Liver (tissue), 9 donors: Measurements from ENCODE around the gene DDX59. TPM values are rescaled to one million over a fixed set of nuclear protein-coding genes. Genes with fewer than 3 reads are reported as not detected.

Experiments used
- DNase-seq: peaks from one replicate; pipeline ENCODE4 v3.0.0-alpha.2; 2017; ENCODE audit warnings: low spot score
- H3K27ac ChIP-seq, 2 donors: one replicate each; pipeline ENCODE4 v1.7.0; 2013; ENCODE audit warnings: inconsistent platforms in 2 of 2, low read length in 2 of 2, control low read depth in 1 of 2, low read depth in 1 of 2, mild to moderate bottlenecking in 1 of 2
- H3K27me3 ChIP-seq, 4 donors: one replicate each; pipeline versions ENCODE4 v1.6.1 to v1.7.0; 2013; ENCODE audit warnings: low read length in 3 of 4, inconsistent platforms in 1 of 4, mild to moderate bottlenecking in 1 of 4, moderate library complexity in 1 of 4; ENCODE audit not compliant: control insufficient read depth in 4 of 4, insufficient read depth in 4 of 4
- H3K36me3 ChIP-seq, 4 donors: one replicate each; pipeline versions ENCODE4 v1.6.1 to v1.7.0; 2013; ENCODE audit warnings: low read length in 3 of 4, mild to moderate bottlenecking in 3 of 4, low read depth in 1 of 4, moderate library complexity in 1 of 4; ENCODE audit not compliant: control insufficient read depth in 4 of 4, insufficient read depth in 3 of 4
- H3K4me1 ChIP-seq, 4 donors: one replicate each; pipeline versions ENCODE4 v1.6.1 to v1.7.0; 2013; ENCODE audit warnings: low read length in 3 of 4, mild to moderate bottlenecking in 3 of 4, moderate library complexity in 1 of 4; ENCODE audit not compliant: control insufficient read depth in 4 of 4, insufficient read depth in 4 of 4
- H3K4me3 ChIP-seq, 3 donors: one replicate each; pipeline versions ENCODE4 v1.6.1 to v1.7.0; 2013; ENCODE audit warnings: low read length in 3 of 3, control low read depth in 1 of 3, low read depth in 1 of 3, mild to moderate bottlenecking in 1 of 3
- H3K9ac ChIP-seq, 2 donors: one replicate each; pipeline ENCODE4 v1.7.0; 2013; ENCODE audit warnings: low read length in 2 of 2, mild to moderate bottlenecking in 2 of 2, moderate library complexity in 2 of 2, control low read depth in 1 of 2, low read depth in 1 of 2
- H3K9me3 ChIP-seq, 4 donors: one replicate each; pipeline versions ENCODE4 v1.6.1 to v1.7.0; 2013; ENCODE audit warnings: low read length in 3 of 4; ENCODE audit not compliant: control insufficient read depth in 4 of 4
- ATF3 ChIP-seq: IDR thresholded peaks from 2 replicates; pipeline ENCODE4 v1.6.1; 2016; ENCODE audit warnings: antibody characterized with exemption
- CTCF ChIP-seq: fragments of 150-350 bp; IDR thresholded peaks from 2 replicates; pipeline ENCODE4 v1.5.1; 2017; ENCODE audit warnings: improper control_type of control experiment, low read depth, low read length; ENCODE audit not compliant: missing input control
- FOXA2 ChIP-seq: IDR thresholded peaks from 2 replicates; pipeline ENCODE4 v1.6.1; 2016; ENCODE audit warnings: antibody characterized with exemption
- GABPA ChIP-seq, 2 donors: IDR thresholded peaks in 1 of 2; conservative IDR thresholded peaks in 1 of 2; 2 replicates each; pipeline ENCODE4 v1.6.1; 2016; ENCODE audit warnings: antibody characterized with exemption in 2 of 2, mild to moderate bottlenecking in 1 of 2, moderate library complexity in 1 of 2
- HNF4A ChIP-seq, 2 donors: conservative IDR thresholded peaks; 2 replicates each; pipeline ENCODE4 v1.6.1; 2016; ENCODE audit warnings: antibody characterized with exemption in 2 of 2, mild to moderate bottlenecking in 2 of 2
- HNF4G ChIP-seq: IDR thresholded peaks from 2 replicates; pipeline ENCODE4 v1.6.1; 2016; ENCODE audit warnings: antibody characterized with exemption
- JUND ChIP-seq, 2 donors: IDR thresholded peaks; 2 replicates each; pipeline ENCODE4 v1.6.1; 2016; ENCODE audit warnings: antibody characterized with exemption in 2 of 2
- MAX ChIP-seq: IDR thresholded peaks from 2 replicates; pipeline ENCODE4 v1.6.1; 2016; ENCODE audit warnings: antibody characterized with exemption
- NR2F2 ChIP-seq: IDR thresholded peaks from 2 replicates; pipeline ENCODE4 v1.6.1; 2016; ENCODE audit warnings: antibody characterized with exemption
- SP1 ChIP-seq: IDR thresholded peaks from 2 replicates; pipeline ENCODE4 v1.6.1; 2018; ENCODE audit warnings: antibody characterized with exemption, mild to moderate bottlenecking
- TAF1 ChIP-seq: conservative IDR thresholded peaks from 2 replicates; pipeline ENCODE4 v1.6.1; 2016; ENCODE audit warnings: antibody characterized with exemption, mild to moderate bottlenecking
- WGBS: extraction: QIAGEN DNeasy Blood & Tissue Kit; methylation state at CpG from one replicate; pipeline ENCODE4 v1.1.7; 2013; 5-methylcytosine and 5-hydroxymethylcytosine counted together
- polyA plus RNA-seq, 2 donors: library from polyadenylated mRNA; stranded (reverse) in 1 of 2; unstranded in 1 of 2; fragments of 200-250 nt in 1 of 2; fragments of >200 nt in 1 of 2; fragmentation: Nextera tagmentation in 1 of 2; extraction: Ambion mirVana in 1 of 2; gene quantifications; one replicate each; pipeline versions ENCODE4 v1.2.1 to v1.2.3, GENCODE V29; 2013 to 2015
- total RNA-seq, 2 donors: library from RNA; depleted of rRNA; stranded (reverse); fragments of >200 nt; gene quantifications; one replicate each; pipeline ENCODE4 v1.2.3, GENCODE V29; 2014
- donor health status: healthy.
- donor health status: healthy.
- donor health status: healthy.
- donor health status: healthy.
- donor health status: healthy.

Gene DDX59
- total and polyA plus RNA-seq, 4 donors, result 5.8 to 12.1 (median 8.6) TPM

GRCh38 chr1:200659269-200659668 lies 10.4 kb downstream of the DDX59 start (continued):
- TF ChIP-seq MAX, result no peak

- TF ChIP-seq JUND (IDR thresholded peaks at IDR 0.05) (no peak), MAX (no peak), FOXA2 (no peak), HNF4G (no peak), TAF1 (no peak), GABPA (IDR thresholded peaks at IDR 0.05 in 1 of 2, conservative IDR thresholded peaks at IDR 0.05 in 1 of 2) (no peak), CTCF (no peak), NR2F2 (no peak), HNF4A (conservative IDR thresholded peaks at IDR 0.05) (no peak), ATF3 (no peak)
- H3K9ac ChIP-seq, result no peak overlapping the region
- H3K27ac ChIP-seq, result no peak overlapping the region
- WGBS, result 99% methylated on average over 4 of the region's 4 CpGs
- H3K27me3 ChIP-seq, result no peaks in the 10 kb centered on the region
- peaks cover 7 to 46% (median 21%) of the 10 kb centered on the region in 4 donors for H3K36me3 ChIP-seq
- H3K9me3 ChIP-seq, result no peaks in the 10 kb centered on the region
- H3K4me3 ChIP-seq, result no peak overlapping the region
- no peak for DNase-seq
- H3K4me1 ChIP-seq, result no peaks in the 10 kb centered on the region
Observed at GRCh38 chr1:200658037-200658818, 11.5 kb downstream of the DDX59 start.

- DNase-seq, result no peak
- no peak for TF ChIP-seq GABPA (IDR thresholded peaks at IDR 0.05 in 1 of 2, conservative IDR thresholded peaks at IDR 0.05 in 1 of 2)
- 97% methylated on average over 5 of the region's 5 CpGs for WGBS
- H3K9ac ChIP-seq, result no peak overlapping the region
- H3K27me3 ChIP-seq, result no peaks in the 10 kb centered on the region
- no peaks in the 10 kb centered on the region for H3K9me3 ChIP-seq
- H3K27ac ChIP-seq, result no peak overlapping the region
- no peak overlapping the region for H3K4me3 ChIP-seq
- H3K4me1 ChIP-seq, result no peaks in the 10 kb centered on the region
- peaks cover 4 to 32% (median 15%) of the 10 kb centered on the region in 4 donors for H3K36me3 ChIP-seq
Observed at GRCh38 chr1:200654660-200655059, 15.0 kb downstream of the DDX59 start.

GRCh38 chr1:200653022-200653462 lies 16.7 kb downstream of the DDX59 start:
- WGBS, result 81% methylated on average over 5 of the region's 5 CpGs
- DNase-seq, result no peak
- H3K4me3 ChIP-seq, result no peak overlapping the region
- H3K4me1 ChIP-seq, result no peaks in the 10 kb centered on the region
- TF ChIP-seq HNF4G (no peak), SP1 (no peak), CTCF (no peak)
- no peaks in the 10 kb centered on the region for H3K9me3 ChIP-seq
- H3K27ac ChIP-seq, result no peak overlapping the region
- H3K36me3 ChIP-seq, result peaks cover 4 to 30% (median 15%) of the 10 kb centered on the region in 4 donors
- no peak overlapping the region for H3K9ac ChIP-seq
- H3K27me3 ChIP-seq, result no peaks in the 10 kb centered on the region
